ENCODE results near the gene RAC3.

Gene RAC3

DNA sequence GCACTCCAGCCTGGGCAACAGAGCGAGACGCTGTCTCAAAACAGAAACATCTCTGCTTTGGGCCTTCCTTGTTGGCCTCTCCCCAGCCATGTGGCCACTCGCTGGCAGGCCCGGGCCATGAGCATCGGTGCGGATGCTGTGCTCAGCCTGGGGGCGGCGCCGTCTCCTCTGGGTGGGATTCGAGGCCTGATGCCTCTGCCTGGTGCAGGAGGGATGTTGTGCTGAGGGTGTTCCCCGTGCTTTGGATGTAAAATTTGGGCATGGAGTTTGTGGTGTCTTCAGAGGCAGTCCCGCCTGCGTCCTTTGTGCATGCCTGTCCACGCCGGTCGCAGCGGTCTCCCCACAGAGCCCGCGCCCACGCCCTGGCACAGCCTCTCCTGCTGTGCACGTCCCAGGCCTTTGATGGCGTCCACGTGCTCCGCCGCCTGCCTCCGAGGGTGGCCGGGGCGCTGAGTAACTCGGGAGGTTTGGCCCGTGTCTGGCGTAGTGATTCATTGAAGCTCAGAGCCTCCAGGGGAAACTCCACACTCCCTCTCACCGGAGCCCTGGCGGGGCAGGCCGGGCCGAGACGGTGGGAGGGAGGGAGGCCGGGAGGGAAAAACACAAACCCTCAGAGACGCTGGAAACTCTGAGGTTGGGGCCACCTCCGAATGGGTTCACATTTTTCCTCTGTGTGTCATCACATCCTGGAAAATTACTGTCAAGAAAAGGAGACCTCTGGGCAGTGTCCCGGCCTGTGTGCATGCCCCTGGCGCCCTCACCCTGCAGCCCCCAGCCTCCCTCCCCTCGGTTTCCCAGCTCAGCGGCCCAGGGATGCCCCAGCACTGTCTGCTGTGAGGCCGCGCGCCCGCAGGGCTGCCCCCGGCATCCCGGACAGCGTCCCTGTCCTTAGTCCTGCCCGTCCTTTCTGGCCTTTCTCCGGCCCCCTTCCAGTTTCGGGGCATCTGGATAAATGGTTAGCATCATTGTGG is 27.8 kb upstream of the RAC3 start:
- TF ChIP-seq, protein P1, sequence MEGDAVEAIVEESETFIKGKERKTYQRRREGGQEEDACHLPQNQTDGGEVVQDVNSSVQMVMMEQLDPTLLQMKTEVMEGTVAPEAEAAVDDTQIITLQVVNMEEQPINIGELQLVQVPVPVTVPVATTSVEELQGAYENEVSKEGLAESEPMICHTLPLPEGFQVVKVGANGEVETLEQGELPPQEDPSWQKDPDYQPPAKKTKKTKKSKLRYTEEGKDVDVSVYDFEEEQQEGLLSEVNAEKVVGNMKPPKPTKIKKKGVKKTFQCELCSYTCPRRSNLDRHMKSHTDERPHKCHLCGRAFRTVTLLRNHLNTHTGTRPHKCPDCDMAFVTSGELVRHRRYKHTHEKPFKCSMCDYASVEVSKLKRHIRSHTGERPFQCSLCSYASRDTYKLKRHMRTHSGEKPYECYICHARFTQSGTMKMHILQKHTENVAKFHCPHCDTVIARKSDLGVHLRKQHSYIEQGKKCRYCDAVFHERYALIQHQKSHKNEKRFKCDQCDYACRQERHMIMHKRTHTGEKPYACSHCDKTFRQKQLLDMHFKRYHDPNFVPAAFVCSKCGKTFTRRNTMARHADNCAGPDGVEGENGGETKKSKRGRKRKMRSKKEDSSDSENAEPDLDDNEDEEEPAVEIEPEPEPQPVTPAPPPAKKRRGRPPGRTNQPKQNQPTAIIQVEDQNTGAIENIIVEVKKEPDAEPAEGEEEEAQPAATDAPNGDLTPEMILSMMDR (IDR thresholded peaks at IDR 0.05; ENCODE audit: low read depth, low read length) = no peak
- no peak overlapping the region for H3K4me3 ChIP-seq (ENCODE audit: low read depth, low read length)
- H3K4me1 ChIP-seq = peaks cover 23% of the 10 kb centered on the region
- H3K36me3 ChIP-seq = no peaks in the 10 kb centered on the region; the same call in 1 of the 2 replicates
- DNase-seq = peak; percentile 72
- H3K27me3 ChIP-seq = no peaks in the 10 kb centered on the region
- H3K9me3 ChIP-seq = no peaks in the 10 kb centered on the region

DNA sequence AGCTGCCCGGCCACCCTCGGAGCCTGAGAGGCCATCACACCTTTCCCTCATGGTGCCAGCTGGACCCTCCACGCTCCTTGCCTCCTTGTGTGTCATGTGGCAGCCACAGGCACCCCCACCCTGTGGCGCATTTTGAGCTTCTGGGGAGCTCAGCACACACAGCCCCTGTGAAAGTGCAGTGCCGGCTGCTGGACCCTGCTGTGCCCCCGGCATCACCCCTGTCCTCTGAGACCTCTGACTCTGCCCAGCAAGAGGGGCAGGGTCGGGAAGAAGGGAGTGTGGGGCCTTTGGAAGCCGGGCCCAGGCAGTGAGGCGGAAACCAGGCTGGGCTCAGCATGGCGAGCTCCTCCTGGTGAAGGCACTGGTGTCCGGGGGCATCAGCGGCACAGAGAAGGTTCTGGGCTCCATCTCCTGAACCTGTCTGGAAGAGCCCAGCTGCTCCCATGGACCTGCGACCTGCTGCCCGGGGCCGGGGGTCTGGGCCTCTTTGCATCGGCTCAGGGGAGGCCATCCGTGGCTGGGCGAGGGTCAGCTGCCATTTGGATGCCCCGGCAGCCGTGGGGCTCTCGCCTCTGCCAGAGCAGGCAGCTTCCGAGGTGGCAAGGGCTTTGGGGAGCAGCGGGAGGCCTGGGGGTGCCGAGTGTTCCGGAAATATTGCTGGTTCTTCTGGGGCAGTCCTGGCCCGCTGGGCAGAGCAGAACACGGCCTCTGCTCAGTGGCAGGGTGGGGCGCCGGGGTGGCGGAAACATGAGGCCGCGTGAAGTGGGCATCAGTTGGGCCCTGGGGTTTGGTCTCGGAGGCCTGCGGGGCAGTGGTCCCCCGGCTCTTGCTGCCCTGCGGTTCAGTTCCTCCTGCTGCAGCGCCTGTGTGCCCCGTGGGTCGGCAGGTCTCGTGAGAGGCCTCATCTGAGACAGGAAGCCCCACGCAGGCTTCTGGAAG is 26.7 kb upstream of the RAC3 start:
- no peak overlapping the region for H3K4me3 ChIP-seq (ENCODE audit: low read depth, low read length)
- TF ChIP-seq, protein P1 (IDR thresholded peaks at IDR 0.05; ENCODE audit: low read depth, low read length) = no peak
- no peaks in the 10 kb centered on the region for H3K9me3 ChIP-seq
- peaks cover 23% of the 10 kb centered on the region for H3K4me1 ChIP-seq
- DNase-seq = no peak
- H3K36me3 ChIP-seq = no peaks in the 10 kb centered on the region; the same call in 1 of the 2 replicates
- no peaks in the 10 kb centered on the region for H3K27me3 ChIP-seq

DNA sequence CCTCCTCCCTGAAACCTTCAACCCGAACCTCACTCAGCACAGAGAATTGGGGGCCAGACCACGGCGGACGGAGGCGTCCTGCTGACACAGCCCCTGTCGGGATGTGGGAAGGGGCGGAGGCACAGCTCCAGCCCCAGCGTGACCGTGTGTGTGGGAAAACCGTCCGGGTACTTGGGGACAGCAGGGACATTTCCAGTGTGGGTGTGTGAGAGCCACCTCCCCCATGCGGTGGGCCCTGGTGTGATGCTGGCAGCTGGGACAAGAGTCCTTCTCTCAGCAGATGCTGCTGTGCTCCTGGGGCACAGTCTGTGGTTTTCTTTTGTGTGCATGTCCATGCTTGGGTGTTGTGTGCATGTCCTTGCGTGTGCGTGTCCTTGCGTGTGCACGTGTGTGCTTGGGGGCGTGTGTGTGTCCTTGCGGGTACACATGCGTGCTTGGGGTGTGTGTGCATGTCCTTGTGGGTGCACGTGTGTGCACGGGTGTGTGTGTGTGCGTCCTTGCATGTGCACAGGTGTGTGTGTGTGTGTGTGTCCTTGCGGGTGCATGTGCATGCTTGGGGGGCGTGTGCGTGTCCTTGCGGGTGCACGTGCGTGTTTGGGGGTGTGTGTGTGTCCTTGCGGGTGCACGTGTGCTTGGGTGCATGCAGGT is 25.7 kb upstream of the RAC3 start:
- TF ChIP-seq, protein P1 (IDR thresholded peaks at IDR 0.05; ENCODE audit: low read depth, low read length) = no peak
- no peaks in the 10 kb centered on the region for H3K9me3 ChIP-seq
- DNase-seq = no peak
- no peaks in the 10 kb centered on the region for H3K27me3 ChIP-seq
- no peaks in the 10 kb centered on the region; the same call in 1 of the 2 replicates for H3K36me3 ChIP-seq
- no peak overlapping the region for H3K4me3 ChIP-seq (ENCODE audit: low read depth, low read length)
- peaks cover 23% of the 10 kb centered on the region for H3K4me1 ChIP-seq

DNA sequence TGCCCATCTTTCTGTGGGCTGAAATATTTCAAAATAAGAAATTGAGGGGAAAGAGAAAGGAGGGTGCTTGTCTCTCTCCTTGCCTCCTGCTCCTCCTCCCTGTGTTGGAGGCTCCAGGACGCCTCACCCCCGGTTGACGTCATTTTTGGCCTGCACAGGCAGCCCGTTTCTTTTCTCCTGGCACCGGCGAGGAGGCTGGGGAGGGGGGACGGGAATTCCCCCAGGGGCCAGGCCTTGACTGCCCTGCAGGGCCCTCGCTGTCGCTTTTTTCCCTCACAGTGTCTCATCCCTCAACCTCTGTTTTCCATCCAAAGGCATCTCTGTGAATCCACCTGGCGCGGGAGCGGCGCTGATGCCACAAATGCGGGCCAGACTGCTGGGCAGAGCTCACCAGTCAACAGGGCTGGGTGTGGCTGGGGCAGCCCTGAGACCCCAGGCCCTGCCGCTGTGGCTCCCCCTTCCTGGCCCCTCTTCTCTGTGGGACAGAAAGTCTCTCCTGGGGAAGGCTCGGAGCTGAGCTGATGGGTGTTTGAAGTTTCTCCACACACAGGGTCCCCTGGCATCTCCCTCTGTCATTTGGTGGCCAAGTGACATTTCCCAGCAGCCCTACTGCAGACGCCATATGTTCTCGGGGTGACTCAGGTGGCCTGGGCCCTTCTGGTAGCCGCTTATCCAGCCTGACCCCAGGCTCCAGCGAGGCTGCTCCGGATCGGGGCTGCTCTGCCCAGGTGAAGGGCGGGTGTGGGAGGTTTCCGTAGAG is 24.8 kb upstream of the RAC3 start:
- peak; percentile 73 for DNase-seq
- no peaks in the 10 kb centered on the region for H3K27me3 ChIP-seq
- H3K36me3 ChIP-seq = no peaks in the 10 kb centered on the region; the same call in none of the 2 replicates
- H3K9me3 ChIP-seq = no peaks in the 10 kb centered on the region
- TF ChIP-seq, protein P1 (IDR thresholded peaks at IDR 0.05; ENCODE audit: low read depth, low read length) = no peak
- peaks cover 23% of the 10 kb centered on the region for H3K4me1 ChIP-seq
- no peak overlapping the region for H3K4me3 ChIP-seq (ENCODE audit: low read depth, low read length)

DNA sequence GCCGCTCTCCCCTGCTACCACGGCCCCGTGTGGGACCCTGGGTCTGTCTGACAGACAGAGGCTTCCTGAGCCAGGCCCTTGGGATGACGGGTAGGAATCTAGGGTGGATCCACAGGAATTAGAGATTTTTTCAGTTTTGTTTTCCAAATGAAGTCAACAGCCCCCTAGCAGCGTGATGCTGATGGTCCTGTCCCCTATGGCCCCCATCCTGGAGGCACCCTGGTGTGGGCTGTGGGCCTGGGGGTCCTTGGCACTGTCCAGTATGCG is 24.3 kb upstream of the RAC3 start:
- no peak for DNase-seq
- TF ChIP-seq, protein P1 (IDR thresholded peaks at IDR 0.05; ENCODE audit: low read depth, low read length) = no peak
- no peak overlapping the region for H3K4me3 ChIP-seq (ENCODE audit: low read depth, low read length)
- H3K27me3 ChIP-seq = no peaks in the 10 kb centered on the region
- no peaks in the 10 kb centered on the region for H3K9me3 ChIP-seq
- peaks cover 5% of the 10 kb centered on the region for H3K36me3 ChIP-seq
- H3K4me1 ChIP-seq = peaks cover 24% of the 10 kb centered on the region
